Measurements from ENCODE around the gene ZNF202. TPM values are rescaled to one million over a fixed set of nuclear protein-coding genes. Genes with fewer than 3 reads are reported as not detected.

ZNF202 gene
- 10.9 and 11.8 TPM in 2 replicates for total RNA-seq

DNA sequence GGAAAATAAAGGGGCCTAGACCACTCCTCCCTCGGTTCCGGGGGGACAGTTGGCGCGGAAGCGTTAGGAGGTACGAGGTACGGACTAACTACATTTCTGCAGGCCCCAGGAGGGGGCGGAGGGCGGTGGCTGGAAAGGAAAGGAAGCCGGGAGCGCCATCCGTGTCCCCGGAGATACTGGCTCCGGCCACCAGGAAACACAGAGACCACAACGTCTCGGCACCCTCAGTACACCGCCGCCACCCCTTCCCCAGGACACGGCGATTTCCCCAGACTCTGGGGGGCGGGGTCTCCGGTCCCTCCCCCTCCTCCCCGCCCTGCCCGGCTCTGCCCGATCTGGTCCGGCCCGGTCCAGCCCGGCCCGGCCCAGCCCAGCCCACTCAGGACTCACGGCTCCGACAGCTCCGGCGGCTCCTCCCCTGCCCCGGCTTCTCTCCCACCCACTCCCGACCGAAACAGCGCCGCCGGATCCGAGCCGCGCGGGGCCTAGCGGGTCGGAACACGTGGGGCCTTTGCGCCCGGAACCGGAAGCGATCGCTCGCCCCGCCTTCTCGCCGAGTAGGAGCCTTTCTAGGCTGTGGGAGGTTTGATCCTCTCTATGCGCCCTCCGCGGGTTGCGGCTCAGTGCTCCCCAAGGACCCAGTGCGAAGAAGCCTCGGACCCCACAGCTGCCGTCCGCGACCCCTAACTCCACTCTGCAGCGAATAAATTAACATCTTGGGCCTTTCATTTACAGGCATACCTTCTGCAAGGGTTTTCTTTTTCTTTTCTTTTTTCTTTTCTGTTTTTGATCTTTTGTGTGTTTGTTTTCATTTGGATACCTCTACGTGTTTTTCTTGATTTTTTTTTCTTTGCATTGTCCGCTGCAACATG, at the start of gene ZNF202:
Gene ZNF202, minus strand, starts transcription at position 502 of the 872 bp plus-strand sequence. CDS start 10,772 bp downstream, outside the sequence.

GRCh38 chr11:123754101-123754568, 12.7 kb upstream of the ZNF202 start, which contains the start of gene OR6X1:
OR6X1 (minus strand) TSS chr11:123754518; CDS start chr11:123754518, 0 bp downstream.

Small RNA genes within 50 kb of the gene (small RNA-seq; reads per million reads assigned to genes)
- gene RNU1-21P = 0.22 reads per million

Other genes with a start within 250 kb of the ZNF202 start
- gene SCN3B, start 87.0 kb downstream of the ZNF202 start, total RNA-seq = 0.12 and 0.16 TPM in 2 replicates
- gene OR6X1, start 12.9 kb upstream of the ZNF202 start, total RNA-seq = not detected in 2 replicates
- gene OR6M1, start 64.7 kb upstream of the ZNF202 start, total RNA-seq = not detected in 2 replicates
- gene TMEM225, start 144.0 kb upstream of the ZNF202 start, total RNA-seq = not detected in 2 replicates
- gene OR8D4, start 160.5 kb upstream of the ZNF202 start, total RNA-seq = not detected in 2 replicates
- not detected in 2 replicates for gene OR4D5, start 198.0 kb upstream of the ZNF202 start, total RNA-seq
- gene OR6T1, start 202.2 kb upstream of the ZNF202 start, total RNA-seq = not detected in 2 replicates
- gene OR10S1, start 236.1 kb upstream of the ZNF202 start, total RNA-seq = not detected in 2 replicates

Data from hair follicle dermal papilla cell (primary cell).